Measurements from ENCODE around the gene FSTL4.

Gene FSTL4

DNA sequence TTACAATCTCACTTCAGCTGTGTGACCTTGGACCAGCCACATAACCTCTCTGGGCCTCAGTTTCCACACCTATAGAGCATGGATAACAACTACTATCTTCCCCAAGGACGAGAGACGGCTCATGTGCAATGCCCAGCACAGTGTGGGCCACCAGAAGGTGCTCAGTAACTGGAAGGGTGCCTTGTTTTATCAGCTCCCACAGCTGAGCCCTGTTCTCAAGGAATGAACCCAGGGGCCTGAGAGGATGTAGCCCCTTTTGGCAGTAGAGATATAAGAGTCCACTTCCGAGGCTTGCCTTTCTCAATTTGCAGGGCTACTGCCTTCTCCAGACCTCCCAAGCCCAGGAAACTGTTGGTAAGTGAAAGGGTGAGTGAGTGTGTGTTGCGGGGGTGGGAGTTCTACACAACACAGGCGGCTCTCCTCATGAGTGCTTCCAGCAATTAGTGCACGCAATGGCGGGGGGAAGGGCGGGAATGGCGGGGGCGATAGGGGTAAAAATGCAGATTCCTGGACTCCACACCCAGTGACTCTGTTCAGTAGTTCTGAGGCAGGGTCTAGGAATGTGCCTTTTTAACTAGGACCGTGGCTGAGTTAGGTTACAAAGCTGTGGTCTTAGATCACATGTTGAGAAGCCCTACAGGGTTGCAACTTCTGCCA, 185.1 kb downstream of the FSTL4 start:
- DNase-seq (ENCODE audit: low read depth): no peak

DNA sequence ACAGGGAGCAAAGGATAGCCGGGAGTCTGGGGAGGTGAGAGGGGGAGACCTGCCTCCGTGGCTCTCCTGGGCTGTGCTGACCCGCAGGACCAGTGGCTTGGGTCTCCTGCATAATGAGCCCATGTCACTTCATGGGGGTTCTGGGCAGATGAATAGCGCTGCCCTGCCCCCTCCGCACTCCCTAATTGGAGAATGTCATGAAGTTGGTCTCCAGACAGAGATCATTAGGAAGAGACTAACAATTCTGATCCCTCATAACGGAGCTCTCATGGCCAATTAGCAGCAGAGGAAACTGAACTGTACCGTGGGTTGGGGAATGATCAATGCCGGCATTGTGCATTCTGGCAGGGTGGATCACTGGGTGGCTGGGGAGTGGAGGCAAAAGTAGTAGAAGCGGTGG, 186.1 kb downstream of the FSTL4 start:
- no peak for DNase-seq (ENCODE audit: low read depth)

DNA sequence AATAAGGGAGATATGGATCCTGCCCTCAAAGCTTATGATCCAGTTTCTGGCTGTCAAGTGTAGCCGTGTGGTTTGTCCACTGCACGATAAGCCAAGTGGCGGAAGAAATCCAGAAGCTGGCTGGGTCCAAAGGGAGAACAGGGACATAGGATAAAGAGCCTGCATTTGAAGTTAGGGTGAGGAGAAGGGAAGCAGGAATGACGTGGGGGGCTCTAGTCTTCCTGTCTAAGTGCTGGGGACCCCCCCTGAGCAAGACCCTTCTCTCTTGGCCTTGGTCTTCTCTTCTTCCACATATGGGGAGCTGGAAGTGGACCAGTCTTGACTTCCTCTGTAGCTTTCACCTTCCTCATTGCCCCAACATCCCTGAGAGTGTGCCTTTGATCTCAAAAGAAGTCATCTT, 186.6 kb downstream of the FSTL4 start:
- no peak for DNase-seq (ENCODE audit: low read depth)

DNA sequence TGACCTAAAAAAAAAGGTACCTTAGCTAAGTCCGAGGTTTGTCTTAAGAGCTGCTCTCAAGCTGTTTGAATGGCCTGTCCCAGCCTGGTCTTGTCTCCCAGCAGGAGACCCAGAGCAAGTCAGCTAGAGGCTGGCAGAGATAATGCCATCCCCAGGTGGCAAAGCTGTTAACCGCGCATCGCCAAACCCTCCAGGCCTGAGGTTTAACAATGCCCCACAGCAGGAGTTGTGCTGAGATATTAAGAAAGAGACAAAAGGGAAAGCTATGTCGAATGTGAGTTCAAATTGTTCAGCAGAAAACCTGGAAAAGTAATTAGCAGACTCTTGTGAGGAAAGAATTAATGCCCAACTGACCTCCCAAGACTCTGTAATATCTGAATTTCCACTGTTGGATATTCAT, 187.1 kb downstream of the FSTL4 start:
- no peak for DNase-seq (ENCODE audit: low read depth)

DNA sequence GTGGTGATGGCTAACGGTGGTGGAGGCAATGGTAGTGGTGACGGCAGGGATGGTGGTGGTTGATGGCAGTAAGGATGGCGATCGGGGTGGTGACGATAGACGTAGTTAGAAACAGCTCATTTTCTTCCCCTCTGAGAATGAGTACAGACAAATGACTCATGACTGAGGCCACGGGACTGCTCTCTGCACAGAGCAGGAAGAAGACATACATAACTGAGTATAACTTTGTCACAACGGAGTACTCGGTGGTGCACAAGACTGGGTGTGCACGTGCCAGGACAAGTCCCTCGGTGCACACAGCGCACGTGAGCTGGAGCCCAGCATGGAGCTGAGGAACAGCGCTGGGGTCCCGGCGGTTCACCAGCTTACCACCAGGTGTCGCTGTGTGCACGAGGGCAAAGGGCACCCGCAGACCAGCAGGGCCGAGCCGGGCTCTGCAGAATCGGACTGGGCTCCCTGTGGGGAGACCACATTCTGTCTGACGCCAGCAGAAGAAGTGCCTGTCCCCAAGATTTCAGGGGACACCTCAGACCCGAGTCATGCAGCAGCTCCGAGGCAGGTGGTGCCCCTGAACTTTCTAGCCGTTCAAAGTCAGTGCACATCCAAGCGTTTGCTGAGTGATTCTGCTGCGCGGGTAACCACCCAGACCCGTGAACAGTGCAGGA, 188.6 kb downstream of the FSTL4 start:
- DNase-seq (ENCODE audit: low read depth): no peak

DNA sequence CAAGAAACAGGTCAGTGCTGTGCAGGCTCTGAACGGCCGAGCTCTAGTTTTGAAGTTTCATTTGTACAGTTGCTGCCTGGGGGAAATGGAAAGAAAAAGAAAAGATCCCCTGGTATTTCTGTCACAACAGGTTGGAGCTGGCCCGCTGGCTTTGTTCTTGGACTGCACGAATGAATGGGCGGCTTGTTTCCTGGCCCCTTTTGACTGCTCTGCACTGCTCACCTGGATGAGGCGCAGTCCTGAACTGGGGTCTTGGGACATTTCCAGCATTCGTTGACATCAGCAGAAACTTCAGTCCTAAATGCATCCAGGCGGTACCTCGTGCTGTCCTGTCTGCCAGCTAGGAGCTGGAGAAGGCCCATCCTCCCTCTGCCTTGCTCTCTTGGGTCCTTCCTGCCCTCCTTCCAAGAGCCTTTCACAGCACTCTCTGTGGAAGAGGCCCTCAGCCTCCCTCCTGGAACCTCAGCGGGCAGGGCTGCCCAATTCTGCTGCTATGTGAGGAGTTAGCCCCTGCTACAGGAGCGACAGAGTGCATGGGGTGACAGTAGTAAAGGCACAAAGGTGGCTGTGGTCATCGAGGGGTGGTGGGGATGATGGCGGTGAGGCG, 189.2 kb downstream of the FSTL4 start:
- no peak for DNase-seq (ENCODE audit: low read depth)

DNA sequence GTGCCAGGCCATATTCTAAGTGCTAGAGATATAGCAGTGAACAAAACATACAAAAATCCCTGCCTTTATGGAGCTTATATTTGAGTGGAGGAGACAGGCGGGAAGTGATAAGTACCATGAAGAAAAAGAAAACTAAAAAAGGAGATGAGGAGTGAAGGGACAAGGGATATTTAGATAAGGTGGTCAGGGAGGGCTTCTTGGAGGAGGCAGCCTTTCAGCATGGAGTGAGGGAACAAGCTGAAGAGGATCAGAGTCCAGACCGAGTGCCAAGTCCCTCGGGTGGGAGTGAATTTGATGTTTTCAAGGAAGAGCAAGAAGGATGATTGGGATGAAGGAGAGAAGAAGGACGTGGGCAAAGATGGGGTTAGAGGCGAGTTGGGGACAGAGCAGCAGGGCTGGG, 190.5 kb downstream of the FSTL4 start:
- no peak for DNase-seq (ENCODE audit: low read depth)

DNA sequence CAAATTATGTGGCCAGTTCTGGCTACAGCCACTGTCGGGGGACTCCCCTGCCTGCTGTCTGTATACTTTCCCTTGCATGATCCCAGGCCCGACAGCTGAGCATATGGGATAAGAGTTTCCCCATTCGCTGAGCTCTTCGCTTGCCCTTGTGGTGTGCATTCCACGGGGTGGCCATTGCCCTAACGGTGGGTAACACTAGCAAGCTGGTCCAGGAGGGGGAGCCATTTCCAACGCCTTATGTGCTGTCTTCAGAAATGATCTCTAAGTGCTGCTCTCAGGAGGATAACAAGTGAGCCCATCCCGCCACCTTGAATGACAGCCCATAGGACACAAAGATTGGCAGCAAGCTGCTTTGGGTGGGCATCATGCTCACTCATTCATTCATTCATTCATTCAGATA, 190.9 kb downstream of the FSTL4 start:
- no peak for DNase-seq (ENCODE audit: low read depth)

DNA sequence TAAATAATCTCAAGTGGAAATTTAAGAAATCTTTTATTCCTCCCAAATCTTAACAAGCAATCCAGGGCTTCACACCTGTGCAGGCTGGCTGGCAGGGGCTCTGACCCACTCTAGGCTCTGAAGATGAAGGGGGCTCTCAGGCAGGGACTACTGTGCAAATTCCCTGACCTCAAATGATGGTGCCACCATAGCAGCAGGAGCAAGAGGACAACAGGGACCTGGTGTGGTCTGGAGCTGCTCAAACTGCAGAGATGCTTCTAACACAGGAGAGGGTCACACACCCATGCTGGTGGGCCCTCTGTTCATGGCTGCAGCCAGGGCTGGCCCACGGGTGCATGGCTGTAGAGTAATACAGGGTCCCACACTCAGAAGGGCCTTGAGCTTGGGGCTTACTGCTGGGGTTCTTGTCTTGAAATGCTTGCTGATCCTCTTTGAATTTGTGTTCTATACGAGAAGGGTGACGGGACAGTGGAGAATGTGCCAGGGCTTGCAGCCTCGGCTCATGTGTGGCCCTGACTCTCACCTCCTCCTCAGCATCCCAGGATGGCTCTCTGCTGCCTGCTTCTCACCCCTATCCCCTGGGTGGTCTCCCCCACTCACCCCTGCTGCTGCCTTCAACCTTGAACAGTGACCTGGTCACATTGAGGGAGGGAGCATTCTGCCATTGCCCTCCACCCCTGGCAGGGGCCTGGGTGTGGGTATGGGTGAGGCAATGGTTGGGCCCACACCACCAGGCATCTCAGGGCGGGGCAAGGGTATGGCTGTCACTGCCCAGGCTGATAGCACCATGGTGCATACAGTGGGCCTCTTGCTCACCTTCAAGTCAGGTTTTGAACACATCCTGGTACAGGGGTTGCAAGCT, 191.7 kb downstream of the FSTL4 start:
- no peak for DNase-seq (ENCODE audit: low read depth)

DNA sequence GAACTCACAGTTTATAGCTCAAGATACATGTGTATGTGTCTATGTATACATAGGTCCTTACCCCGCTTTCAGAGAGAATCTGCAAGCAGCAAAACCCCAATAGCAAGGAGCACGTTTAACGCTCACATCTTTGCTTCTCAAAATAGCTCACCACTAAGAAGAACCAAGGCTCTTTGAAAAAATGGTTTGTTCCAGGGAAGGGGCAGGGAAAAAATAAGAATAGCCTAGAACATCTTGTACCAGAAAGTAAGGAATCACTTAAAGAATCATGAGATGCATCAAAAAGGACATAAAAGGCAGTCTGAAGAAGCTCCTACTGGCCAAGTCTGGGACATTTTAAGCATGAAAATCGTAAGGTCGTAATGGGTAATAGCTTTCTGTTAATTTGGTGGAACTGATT, 196.4 kb downstream of the FSTL4 start:
- no peak for DNase-seq (ENCODE audit: low read depth)

DNA sequence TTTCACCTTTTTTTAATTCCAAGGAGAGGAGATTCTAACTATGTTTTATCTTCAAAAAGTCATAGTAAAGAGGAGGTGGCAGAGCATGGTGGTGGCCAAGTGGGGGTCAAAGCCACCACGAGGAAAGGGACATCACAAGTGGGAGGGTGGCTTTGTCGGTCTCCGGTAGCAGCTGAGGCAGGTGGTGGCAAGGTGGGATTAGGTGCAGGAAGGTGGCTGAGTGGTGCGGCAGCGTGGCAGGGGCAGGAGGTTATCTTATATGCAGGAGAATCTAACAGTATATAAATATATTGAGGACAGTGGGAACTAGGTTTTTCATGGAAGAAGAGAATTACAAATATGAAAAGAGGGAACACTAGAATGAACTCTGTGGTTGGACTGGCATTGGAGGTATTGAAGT, 196.8 kb downstream of the FSTL4 start:
- no peak for DNase-seq (ENCODE audit: low read depth)

DNA sequence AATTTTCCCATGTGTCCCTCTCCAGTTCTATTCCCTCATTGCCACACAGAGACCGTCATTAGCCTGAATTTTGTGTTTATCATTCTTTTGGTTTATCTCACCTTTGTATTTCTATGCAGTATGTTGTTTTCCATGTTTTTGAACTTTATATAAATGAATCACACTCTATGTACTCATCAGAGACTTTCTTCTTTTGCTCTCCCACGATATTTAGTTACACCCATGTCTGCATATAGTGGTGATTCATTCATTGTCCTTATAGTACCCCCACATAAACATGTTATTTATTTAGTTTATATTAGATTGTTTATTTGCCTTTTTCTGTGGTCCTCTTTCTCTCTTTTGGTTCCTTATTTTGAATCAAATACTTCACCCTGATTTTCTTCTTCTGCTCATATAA, 199.7 kb downstream of the FSTL4 start:
- DNase-seq (ENCODE audit: low read depth): no peak

DNA sequence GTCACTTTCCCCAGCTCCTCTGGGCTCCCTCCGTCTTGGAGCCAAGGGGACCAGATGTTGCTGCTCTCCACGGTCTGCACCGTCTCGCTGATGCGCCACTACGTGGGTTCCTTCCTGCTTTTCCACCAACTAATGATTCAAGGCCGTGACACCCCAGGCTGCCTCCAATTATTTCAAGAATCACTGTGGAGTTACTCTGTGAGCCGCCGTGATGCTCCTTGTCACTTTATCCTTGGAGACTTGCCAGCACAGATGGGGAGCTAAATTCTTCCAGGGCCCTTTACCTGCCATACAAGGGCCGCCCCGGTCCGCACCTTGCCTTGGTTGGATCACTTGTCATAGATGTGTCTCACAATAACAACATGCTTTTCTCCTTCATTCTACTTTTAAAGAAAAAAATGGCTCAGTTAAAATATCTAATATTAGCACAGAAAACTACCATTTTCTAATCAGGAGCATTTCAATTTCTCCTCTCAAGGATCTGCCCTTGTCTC, 202.0 kb downstream of the FSTL4 start:
- no peak for DNase-seq (ENCODE audit: low read depth)

DNA sequence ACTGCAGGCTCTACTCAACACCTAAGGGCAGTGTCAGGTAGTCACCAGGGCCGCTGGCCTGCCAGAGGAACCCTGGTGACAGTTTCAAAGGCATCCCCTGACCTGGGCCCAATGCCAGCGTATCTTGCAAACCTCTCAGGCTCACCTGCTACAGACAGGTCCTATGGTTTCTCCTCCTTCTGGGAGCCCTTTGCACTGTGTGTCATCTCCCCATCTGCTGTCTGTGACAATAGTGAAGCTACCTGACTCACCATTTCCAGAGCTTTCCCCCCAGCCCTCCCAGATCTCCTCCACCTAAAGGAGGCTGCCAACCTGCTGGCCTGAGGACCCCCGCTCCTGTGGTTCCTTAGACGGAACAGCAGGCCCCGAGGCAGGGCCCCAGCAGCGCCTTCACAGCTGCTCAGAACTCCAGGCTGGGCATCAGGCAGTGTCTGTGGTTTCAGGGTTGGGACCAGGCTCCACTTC, 203.1 kb downstream of the FSTL4 start:
- DNase-seq (ENCODE audit: low read depth): no peak

DNA sequence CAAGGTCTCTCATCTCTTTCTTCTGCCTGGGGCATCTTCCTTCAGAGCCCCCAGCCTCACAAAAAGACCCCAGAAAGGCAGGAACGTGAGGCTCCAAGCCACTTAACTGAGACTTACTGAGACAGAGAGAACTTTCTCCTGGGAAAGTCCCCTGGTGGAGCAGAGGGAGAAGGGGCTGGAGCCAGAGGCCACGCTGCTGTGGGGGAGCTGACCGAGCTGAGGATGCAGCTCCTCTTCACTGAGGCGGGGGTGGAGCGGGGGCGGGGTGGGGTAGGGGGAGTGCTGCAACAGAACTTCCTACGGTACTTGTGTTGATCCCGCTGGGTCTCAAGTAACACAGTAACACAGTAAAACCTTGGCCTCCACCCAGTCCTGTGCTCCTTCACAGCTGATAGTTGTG, 204.0 kb downstream of the FSTL4 start:
- DNase-seq (ENCODE audit: low read depth): no peak

DNA sequence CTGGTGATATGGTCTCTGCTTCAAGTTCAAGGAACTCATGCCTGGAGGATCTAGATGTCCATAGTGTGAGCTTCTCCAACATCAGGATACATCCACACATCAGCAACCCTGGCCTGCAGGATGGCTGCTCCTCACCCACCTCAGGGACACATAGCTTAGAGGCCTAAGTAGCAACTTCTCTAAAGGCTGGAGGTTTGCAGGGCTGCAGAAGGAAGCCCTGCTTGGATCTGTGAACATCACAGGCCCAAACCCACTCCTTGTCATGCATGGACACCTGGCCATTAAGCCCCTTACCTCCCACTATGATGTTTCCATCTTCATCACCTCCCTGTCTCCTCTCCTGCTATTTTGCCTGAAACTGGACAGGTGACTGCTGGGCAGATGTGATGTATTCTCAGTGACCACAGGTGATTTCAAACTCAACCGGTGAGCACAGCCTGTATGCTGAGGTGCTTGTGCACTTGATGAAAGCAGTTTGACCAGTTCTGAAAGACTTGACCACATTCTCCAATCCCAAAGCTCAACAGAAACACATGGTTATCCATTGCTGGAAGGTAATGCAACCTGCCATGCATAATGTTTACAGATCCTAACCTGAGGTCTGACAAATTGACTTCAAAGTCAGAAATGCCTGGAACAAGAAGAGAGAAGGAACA, 205.2 kb downstream of the FSTL4 start:
- DNase-seq (ENCODE audit: low read depth): no peak

DNA sequence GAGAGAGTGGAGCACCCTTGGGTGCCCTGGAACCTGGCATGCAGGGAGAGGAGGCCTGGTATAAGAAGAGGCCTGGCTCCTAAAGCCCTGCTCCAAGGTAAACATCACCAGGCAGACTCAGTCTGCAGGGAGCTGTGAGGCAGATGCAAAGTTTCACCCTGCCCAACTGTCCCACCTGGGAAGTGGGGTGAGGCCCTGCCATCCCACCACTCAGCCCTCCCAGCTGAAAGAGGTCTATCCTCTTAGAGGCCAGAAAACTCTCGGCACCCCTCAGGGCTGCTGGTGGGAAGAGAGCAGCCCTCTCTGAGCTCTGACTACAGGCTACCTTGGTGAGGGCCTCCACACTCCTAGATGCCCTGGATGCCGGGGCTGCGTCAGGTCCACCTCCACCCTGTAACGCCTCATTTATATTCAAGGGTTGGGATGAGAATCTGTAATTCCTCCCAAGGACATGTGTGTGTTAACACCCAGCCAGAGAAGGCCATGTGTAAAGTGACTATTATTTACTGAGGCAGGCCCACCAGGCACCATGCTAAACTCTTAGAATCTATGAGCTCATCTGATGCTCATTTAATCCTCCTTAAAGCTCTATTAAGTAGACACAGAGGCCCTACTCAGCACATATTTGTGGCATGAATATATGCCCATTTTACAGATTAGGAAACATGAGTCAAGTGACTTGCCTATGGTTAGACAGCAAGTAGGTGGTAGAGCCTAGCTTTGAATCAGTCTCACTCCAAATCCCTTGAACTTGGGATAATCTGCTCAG, 205.9 kb downstream of the FSTL4 start:
- no peak for DNase-seq (ENCODE audit: low read depth)

DNA sequence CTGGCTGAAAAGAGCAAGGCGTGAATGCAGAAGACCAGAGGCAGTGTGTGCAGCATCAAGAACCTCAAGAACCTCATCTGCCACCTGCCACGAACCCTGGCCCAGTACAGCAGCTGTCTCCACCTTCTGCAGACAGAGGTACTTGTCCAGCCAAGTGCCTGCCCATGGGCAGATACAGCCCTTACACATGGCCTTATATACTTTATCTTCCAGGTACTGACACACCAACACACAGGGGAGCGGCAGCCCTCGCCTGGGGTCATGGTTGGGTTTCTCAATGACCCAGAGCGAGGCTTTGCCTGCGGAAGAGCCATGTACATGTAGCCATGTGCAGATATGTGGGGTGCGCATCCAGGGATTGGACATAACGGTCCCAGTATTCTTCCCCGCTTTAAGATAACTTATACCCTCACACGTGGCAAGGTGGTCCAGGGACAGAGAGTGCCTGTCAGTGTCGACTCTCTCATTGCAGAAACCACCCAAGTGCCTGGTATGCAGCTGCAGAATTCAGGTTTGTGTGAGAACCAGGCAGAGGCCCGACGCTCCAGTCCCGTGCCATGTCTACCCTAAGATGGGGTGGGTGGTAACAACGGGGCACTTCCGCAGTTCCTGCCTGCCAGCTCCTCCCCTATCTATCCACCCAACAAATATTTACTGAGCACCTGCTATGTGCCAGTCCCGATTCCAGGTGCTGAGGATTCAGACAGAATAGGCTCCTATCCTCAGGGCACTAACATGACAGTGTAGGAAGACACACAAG, 206.9 kb downstream of the FSTL4 start:
- DNase-seq (ENCODE audit: low read depth): no peak

DNA sequence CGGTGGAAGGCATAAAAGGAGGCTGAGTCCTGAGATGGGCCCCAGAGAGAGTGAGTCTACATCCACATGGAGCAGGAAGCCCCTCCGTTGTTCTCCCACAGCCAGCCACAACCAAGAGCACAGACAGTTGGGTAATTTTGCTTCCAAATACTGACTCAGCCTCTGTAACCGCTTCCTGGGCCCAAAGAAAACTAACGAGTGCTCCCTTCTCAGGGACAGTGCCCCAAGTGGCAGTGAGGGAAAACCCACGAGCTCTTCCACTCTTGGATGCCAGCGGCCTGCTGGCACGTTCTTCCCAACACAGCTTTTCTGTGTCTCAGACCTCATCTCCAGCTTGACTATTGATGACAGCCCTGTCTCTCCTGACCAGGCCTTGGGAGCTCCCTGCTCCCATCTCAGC, 207.6 kb downstream of the FSTL4 start:
- DNase-seq (ENCODE audit: low read depth): no peak

DNA sequence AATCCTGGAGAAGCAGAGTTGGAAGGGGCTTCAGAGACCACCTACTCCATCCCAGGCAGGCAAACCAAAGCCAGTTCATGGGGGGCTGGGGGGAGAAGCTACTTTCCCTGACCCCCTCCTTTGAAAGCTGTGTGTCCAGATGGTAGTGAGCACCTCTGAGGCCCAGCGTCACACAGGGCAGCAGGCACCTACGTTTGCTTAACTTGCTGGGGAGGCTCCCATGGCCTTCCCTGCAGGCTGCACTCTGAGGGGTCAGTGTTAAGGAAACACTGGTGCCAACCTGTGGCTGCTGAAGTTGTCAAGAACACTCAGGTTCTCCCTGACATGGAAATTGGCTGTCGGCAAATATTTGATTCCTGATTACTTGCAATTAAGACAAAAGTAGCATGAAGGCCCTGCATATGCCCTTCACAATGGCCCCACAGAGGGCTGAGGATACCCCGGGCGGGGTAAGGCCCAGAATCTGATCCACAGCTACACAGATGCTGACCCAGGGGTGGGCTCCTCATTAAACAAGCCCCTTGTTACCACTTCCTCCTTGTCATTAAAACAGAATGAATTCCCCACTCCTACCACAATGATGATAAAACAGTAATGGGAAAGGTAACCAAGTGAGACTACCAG, 208.5 kb downstream of the FSTL4 start:
- DNase-seq (ENCODE audit: low read depth): no peak
